ELR (cell line): Measurements from ENCODE around the gene GJD3.

Experiments used
- DNase-seq: peaks from one replicate; pipeline ENCODE4 v3.0.0-alpha.2; 2015; ENCODE audit warnings: low read depth

GJD3 gene

GRCh38 chr17:40351359-40352236 is 12.9 kb downstream of the GJD3 start:
- DNase-seq = no peak

GRCh38 chr17:40350689-40351358 is 13.7 kb downstream of the GJD3 start:
- no peak for DNase-seq

- no peak for DNase-seq
Observed at GRCh38 chr17:40349895-40350688, 14.4 kb downstream of the GJD3 start.

GRCh38 chr17:40349477-40349894 is 15.1 kb downstream of the GJD3 start:
- DNase-seq = peak; percentile 38

GRCh38 chr17:40348562-40349476 is 15.7 kb downstream of the GJD3 start:
- no peak for DNase-seq

- no peak for DNase-seq
Observed at GRCh38 chr17:40348136-40348504, 16.4 kb downstream of the GJD3 start.

- DNase-seq = no peak
Observed at GRCh38 chr17:40347319-40348135, 17.0 kb downstream of the GJD3 start.

GRCh38 chr17:40346765-40347158 is 17.8 kb downstream of the GJD3 start:
- DNase-seq = no peak

GRCh38 chr17:40345994-40346764 is 18.4 kb downstream of the GJD3 start:
- DNase-seq = no peak

GRCh38 chr17:40345161-40345993 is 19.2 kb downstream of the GJD3 start:
- DNase-seq = peak; percentile 74

- no peak for DNase-seq
Observed at GRCh38 chr17:40344421-40345160, 19.9 kb downstream of the GJD3 start.

- DNase-seq = no peak
Observed at GRCh38 chr17:40343219-40344119, 21.1 kb downstream of the GJD3 start.

GRCh38 chr17:40342504-40343218 is 21.9 kb downstream of the GJD3 start:
- no peak for DNase-seq

GRCh38 chr17:40341808-40342503 is 22.6 kb downstream of the GJD3 start:
- DNase-seq = peak; percentile 75

GRCh38 chr17:40340880-40341807 is 23.4 kb downstream of the GJD3 start:
- peak; percentile 90 for DNase-seq
